Naive thymus-derived CD8-positive, alpha-beta T cell (primary cell): ENCODE data around the gene BICDL1. TPM values are rescaled to one million over a fixed set of nuclear protein-coding genes. Genes with fewer than 3 reads are reported as not detected.
A peak's percentile ranks its signal among the peaks of the same experiment; 100 is the strongest.

Source experiments
- ATAC-seq, 2 donors: fragments of 150-1000 bp; cut with Tn5 transposase in 1 of 2; sonication (Bioruptor Pico), chemical (Tn5 transposase) in 1 of 2; 1 replicate in 1 of 2; 2 replicates in 1 of 2; pipeline ENCODE4 v1.10.0; 2021; ENCODE audit warnings: mild to moderate bottlenecking in 2 of 2, moderate library complexity in 2 of 2
- POLR2A ChIA-PET: fragments of 350-600 bp; sonication (Branson Sonifier 250); formaldehyde crosslinking; loops from one replicate; lab custom pipeline; 2021; ENCODE audit warnings: antibody characterized with exemption; lab: Charles Lee
- DNase-seq, 10 donors: peaks; one replicate each; pipeline versions ENCODE4 v3.0.0 to v3.0.0-alpha.2; 2020 to 2022
- H3K27ac Mint-ChIP-seq, 10 donors: one replicate each; pipeline ENCODE4 v1.8.0; 2020 to 2022; ENCODE audit warnings: mild to moderate bottlenecking in 10 of 10, mixed read lengths in 10 of 10, moderate library complexity in 4 of 10, inconsistent platforms in 1 of 10
- H3K27me3 Mint-ChIP-seq, 5 donors: one replicate each; pipeline ENCODE4 v1.8.0; 2021 to 2022; ENCODE audit warnings: mixed read lengths in 5 of 5
- H3K36me3 Mint-ChIP-seq, 3 donors: one replicate each; pipeline ENCODE4 v1.8.0; 2020 to 2022; ENCODE audit warnings: mixed read lengths in 3 of 3, mild to moderate bottlenecking in 2 of 3, inconsistent platforms in 1 of 3
- H3K4me1 Mint-ChIP-seq, 4 donors: one replicate each; pipeline ENCODE4 v1.8.0; 2021 to 2022; ENCODE audit warnings: mixed read lengths in 4 of 4
- H3K4me3 Mint-ChIP-seq, 10 donors: one replicate each; pipeline ENCODE4 v1.8.0; 2020 to 2022; ENCODE audit warnings: mild to moderate bottlenecking in 10 of 10, mixed read lengths in 10 of 10, moderate library complexity in 6 of 10, inconsistent platforms in 1 of 10
- H3K9me3 Mint-ChIP-seq, 9 donors: one replicate each; pipeline ENCODE4 v1.8.0; 2020 to 2022; ENCODE audit warnings: mixed read lengths in 9 of 9, mild to moderate bottlenecking in 3 of 9, inconsistent platforms in 1 of 9, moderate library complexity in 1 of 9
- polyA plus RNA-seq, 3 donors: library from polyadenylated mRNA; unstranded; fragments of 300-500 nt; fragmentation: Illumina TruSeq; gene quantifications; one replicate each; pipeline ENCODE4 v1.2.3, GENCODE V29; 2021
- total RNA-seq, 8 experiments: library from RNA in 2 of 8; stranded (reverse) in 2 of 8; gene quantifications; one replicate each; pipeline ENCODE4 v1.2.3 and lab custom pipeline; 2021 to 2026

Gene BICDL1
- total and polyA plus RNA-seq, 5 experiments from 2014 or later = 1.2 to 157 (median 1.9) TPM

DNA sequence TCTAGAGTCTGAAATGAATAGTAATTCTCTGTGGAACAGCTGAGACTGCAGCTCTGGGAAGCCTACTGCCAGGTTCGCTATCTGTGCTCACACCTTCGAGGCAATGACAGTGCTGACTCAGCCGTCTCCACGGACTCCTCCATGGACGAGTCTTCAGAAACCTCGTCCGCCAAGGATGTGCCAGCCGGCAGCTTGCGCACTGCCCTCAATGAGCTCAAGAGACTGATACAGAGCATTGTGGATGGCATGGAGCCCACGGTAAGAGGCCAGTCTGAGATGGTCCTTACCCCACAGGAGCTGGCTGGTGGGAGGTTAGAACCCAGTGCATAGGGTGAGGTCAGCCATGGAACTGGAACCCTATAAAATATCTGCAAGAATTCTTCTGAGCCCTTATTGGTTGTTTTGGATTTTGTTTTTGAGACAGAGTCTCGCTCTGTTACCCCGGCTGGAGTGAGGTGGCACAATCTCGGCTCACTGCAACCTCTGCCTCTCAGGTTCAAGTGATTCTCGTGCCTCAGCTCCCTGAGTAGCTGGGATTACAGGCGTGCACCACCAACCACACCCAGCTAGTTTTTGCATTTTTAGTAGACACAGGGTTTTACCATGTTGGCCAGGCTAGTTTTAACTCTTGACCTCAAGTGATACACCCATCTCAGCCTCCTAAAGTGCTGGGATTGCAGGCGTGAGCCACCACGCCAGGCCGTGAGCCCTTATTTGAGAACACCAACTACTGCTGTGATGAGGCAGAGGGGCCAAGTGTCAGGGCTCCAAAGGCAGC lies 83.6 kb downstream of the BICDL1 start:
- Mint-ChIP-seq H3K27me3 (no peaks in the 10 kb centered on the region), H3K4me3 (no peak overlapping the region), H3K9me3 (no peaks in the 10 kb centered on the region), H3K36me3 (peaks cover 0 to 45% (median 10%) of the 10 kb centered on the region in 3 donors), H3K27ac (peak overlapping the region in 2 of 10 donors; percentile 51 to 52), H3K4me1 (peaks cover 17 to 23% (median 20%) of the 10 kb centered on the region in 4 donors)
- DNase-seq (no peak), ATAC-seq (no peak)
- POLR2A ChIA-PET = no interaction called here

DNA sequence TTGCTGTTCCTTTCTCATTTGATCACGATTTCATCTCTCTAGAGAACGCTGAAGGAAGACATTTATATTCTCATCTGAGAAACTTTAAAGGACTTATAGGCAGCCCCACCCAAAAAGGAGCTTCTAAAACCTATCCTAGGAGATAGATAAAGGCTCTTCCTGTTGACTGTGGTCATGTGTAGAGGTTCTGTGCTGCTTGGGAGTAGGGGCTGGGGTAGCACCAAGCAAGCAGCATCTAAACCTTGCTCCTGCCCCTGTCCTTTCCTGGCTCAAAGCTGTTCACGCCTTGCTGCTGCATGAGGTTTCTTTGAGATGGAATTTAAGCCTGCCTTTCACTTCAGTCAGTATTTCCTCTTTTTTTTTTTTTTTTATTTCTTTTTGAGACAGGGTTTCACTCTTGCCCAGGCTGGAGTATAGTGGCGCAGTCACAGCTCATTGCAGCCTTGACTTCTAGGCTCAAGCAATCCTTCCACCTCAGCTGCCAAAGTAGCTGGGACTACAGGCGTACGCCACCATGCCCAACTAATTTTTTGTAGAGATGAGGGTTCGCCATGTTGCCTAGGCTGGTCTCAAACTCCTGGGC lies 86.1 kb downstream of the BICDL1 start:
- no peaks in the 10 kb centered on the region for H3K9me3 Mint-ChIP-seq
- H3K27ac Mint-ChIP-seq = peak overlapping the region; percentile 67 to 94 (median 86)
- no peaks in the 10 kb centered on the region for H3K27me3 Mint-ChIP-seq
- peak overlapping the region in 9 of 10 donors; percentile 17 to 71 (median 52) for H3K4me3 Mint-ChIP-seq
- POLR2A ChIA-PET = interaction anchor here (0.6 to 1.0 kb wide), 7 partner anchors 12 to 86 kb away, joined by 3 to 4 read pairs (median 3); partner anchors contain the start of gene BICDL1
- DNase-seq = peak in 1 of 10 donors; percentile 16
- H3K36me3 Mint-ChIP-seq = peaks cover 0 to 43% (median 12%) of the 10 kb centered on the region in 3 donors
- peak; percentile 49 to 53 for ATAC-seq
- peaks cover 23 to 40% (median 35%) of the 10 kb centered on the region in 4 donors for H3K4me1 Mint-ChIP-seq

DNA sequence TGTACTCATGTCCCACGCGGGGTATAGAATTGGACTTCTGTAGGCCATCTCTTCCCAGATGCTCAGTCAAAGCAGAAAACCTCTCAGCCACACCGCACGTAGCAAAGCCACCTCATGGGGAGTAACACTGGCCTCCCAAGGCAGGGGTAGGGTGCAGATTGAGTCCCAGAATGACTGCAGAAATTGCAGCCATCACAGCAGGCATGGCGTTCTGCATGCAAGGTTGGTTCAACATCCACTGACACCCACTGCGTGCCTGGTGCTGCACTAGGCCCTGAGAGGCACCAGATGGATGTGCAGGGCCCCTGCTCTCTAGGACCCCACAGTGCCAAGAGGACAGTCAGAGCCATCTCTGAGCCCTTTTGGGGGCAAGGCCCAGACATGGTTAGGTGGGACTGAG lies 87.6 kb downstream of the BICDL1 start:
- ATAC-seq = no peak
- no peak for DNase-seq
- POLR2A ChIA-PET = no interaction called here

DNA sequence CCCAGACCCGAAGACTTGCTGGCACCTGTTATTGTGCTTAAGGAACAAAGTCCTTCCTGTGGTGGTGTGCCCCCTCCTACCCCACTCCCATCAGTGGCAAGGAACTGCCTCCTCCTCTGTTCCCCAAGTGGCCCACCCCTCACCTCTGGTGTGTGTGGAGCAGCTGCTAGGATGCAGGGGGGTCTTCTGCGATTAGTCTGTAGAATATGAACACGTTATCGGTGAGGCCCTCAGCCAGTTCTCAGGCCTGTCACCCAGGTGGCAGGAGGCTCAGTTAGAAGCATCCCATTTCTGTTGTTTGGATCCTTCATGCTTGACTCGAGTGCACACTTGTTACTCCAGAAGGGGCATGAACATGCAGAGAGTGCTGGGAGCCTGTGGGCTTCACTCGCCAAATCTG lies 88.2 kb downstream of the BICDL1 start:
- Mint-ChIP-seq H3K27ac (peak overlapping the region in 5 of 10 donors; percentile 29 to 77 (median 56)), H3K9me3 (no peaks in the 10 kb centered on the region), H3K4me3 (no peak overlapping the region), H3K36me3 (peaks cover 0 to 36% (median 11%) of the 10 kb centered on the region in 3 donors), H3K27me3 (no peaks in the 10 kb centered on the region), H3K4me1 (peaks cover 23 to 40% (median 35%) of the 10 kb centered on the region in 4 donors)
- POLR2A ChIA-PET = no interaction called here
- ATAC-seq (no peak), DNase-seq (no peak)

More for the DNA sequence above, 87.6 kb downstream of the BICDL1 start:
- Mint-ChIP-seq H3K9me3 (no peaks in the 10 kb centered on the region), H3K4me1 (peaks cover 23 to 40% (median 35%) of the 10 kb centered on the region in 4 donors), H3K4me3 (peak overlapping the region in 1 of 10 donors; percentile 26), H3K36me3 (peaks cover 0 to 36% (median 11%) of the 10 kb centered on the region in 3 donors), H3K27ac (peak overlapping the region in 4 of 10 donors; percentile 13 to 77 (median 33)), H3K27me3 (no peaks in the 10 kb centered on the region)

DNA sequence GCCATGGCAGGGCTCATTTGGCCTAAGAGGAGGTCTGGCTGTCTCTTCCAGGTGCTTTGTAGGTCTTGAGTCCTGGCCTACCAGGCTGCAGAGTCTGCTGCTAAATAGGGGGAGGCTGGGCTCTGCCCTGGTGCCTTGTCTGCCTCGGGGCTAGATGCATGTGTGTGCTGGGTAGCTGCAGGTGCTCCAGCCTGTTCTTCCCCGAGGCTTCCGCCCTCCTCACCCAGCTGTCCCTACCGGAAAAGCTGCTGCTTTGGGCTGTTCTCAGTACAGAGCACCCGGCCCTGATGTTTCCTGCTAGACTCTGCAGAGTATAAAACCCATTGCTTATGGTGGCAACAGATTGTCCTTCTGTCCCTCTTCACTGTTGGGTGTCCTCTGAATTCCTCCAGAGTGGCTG lies 89.8 kb downstream of the BICDL1 start:
- no peaks in the 10 kb centered on the region for H3K27me3 Mint-ChIP-seq
- peaks cover 0 to 28% (median 7%) of the 10 kb centered on the region in 3 donors for H3K36me3 Mint-ChIP-seq
- DNase-seq (peak in 3 of 10 donors; percentile 15 to 32 (median 21)), ATAC-seq (peak; percentile 70 to 87)
- no peaks in the 10 kb centered on the region for H3K9me3 Mint-ChIP-seq
- peaks cover 20 to 40% (median 34%) of the 10 kb centered on the region in 4 donors for H3K4me1 Mint-ChIP-seq
- peak overlapping the region in 5 of 10 donors; percentile 16 to 71 (median 36) for H3K4me3 Mint-ChIP-seq
- POLR2A ChIA-PET = interaction anchor here (0.6 to 1.0 kb wide), 2 partner anchors 30 to 90 kb away, joined by 3 read pairs; partner anchors contain the start of gene BICDL1
- H3K27ac Mint-ChIP-seq = peak overlapping the region; percentile 53 to 90 (median 78)

DNA sequence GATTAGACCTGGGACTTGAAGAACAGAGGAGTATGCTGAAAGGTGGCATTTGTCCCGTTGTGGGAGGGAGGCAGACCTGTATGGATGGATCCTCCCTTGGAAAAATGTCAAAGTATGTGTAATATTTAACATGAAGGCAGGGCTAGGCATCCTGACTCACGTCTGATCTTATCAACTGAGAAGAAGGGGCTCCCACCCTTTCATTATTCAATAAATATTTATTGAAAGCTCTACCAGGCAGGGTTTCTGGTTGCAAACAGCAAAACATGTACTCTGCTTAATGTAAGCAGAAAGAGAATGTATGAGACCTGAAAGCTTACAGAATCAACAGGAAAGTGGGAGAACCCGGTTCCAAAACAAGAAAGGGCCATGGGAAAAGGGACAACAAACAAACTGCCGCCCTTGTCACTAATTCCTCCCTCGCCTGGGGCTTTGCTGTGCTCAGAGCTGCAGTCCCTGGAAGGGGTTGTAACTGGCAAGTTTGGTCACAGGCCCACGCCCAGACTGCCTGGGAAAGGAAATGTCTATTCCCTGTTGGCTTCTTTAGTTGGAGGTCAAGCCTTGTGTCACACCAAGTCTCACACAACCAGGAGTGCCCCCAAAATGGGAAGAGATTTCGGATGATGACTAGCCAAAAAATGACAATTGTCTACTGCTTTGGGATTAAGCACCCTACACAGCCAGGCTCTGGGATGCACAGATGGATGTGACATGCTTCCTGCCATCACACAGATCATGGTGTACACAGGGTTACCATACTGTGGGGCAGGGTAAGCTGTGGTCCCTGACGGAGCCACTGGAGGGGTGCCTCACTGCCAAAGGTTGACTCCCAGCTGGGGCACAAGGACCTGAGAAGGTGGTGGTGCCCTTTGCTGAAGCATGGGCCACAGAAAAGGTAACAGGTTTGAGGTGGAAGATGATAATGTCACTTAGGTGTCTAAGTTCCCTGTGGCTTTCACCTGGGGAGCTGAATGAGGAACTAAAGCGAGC lies 90.7 kb downstream of the BICDL1 start:
- no peak for DNase-seq
- no peaks in the 10 kb centered on the region for H3K9me3 Mint-ChIP-seq
- H3K27ac Mint-ChIP-seq = peak overlapping the region in 9 of 10 donors; percentile 60 to 90 (median 79)
- H3K27me3 Mint-ChIP-seq = no peaks in the 10 kb centered on the region
- ATAC-seq = no peak
- peak overlapping the region in 2 of 10 donors; percentile 16 to 36 for H3K4me3 Mint-ChIP-seq
- peaks cover 0 to 33% (median 8%) of the 10 kb centered on the region in 3 donors for H3K36me3 Mint-ChIP-seq
- H3K4me1 Mint-ChIP-seq = peaks cover 15 to 32% (median 26%) of the 10 kb centered on the region in 4 donors
- POLR2A ChIA-PET = interaction anchor here (1.1 kb wide), 1 partner anchor 66 kb away, joined by 3 read pairs; no protein-coding TSS in a partner anchor

DNA sequence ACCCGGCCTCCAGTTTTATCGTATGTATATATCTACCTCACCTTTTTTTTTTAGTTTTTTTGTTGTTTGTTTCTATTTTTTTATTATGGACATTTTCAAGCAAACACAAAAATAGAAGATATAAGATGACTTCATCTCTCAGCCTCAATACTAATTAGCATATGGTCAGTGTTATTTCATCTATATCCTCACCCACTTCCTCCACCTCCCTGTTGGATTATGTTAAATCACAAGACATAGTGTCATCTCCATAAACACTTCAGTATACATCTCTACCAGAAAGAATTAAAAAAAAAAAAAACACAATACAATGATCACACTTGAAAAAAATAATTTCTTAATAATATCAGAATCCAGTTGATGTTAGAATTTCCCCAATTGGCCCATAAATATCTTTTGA lies 92.6 kb downstream of the BICDL1 start:
- ATAC-seq (no peak), DNase-seq (no peak)
- Mint-ChIP-seq H3K4me3 (no peak overlapping the region), H3K4me1 (peaks cover 12 to 27% (median 21%) of the 10 kb centered on the region in 4 donors), H3K27ac (peak overlapping the region in 1 of 10 donors; percentile 57), H3K9me3 (no peaks in the 10 kb centered on the region), H3K36me3 (peaks cover 0 to 43% (median 10%) of the 10 kb centered on the region in 3 donors), H3K27me3 (no peaks in the 10 kb centered on the region)
- POLR2A ChIA-PET = interaction anchor here (0.7 kb wide), 1 partner anchor 37 kb away, joined by 5 read pairs; no protein-coding TSS in a partner anchor

DNA sequence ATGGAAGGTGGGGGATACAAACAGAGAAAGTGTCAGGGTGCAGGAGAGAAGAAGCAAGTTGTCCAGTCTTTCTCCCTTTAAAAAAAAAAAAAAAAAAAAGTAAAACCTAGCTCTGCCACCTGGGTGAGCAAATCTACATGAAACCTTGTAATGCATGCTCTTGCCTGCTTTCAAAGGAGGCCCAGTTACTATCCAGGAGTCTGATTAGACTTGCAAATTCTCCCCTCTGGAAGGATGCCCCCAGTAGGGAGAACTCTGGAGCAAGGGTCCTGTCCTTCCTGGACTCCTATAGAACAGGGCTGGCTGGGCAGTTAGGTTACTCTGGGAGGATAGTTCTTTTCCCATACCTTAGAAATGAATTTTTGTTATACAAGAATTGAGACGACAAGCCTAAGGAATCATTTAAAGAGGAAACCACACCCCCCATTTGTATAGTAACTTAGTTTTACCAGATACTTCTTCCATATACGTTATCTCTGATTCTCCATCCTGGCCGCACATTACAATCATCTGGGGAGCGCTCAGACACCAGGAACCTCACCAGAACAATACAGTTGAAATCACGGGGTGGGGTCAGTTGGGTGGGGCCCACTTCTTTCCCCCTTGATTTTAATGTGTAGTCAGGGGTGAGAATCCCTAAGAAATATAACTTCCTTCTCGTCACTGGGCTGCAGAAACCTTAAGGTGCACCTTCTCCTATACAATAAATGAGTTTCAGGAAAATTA lies 97.0 kb downstream of the BICDL1 start:
- peaks cover 0 to 41% (median 6%) of the 10 kb centered on the region in 3 donors for H3K36me3 Mint-ChIP-seq
- no peaks in the 10 kb centered on the region for H3K9me3 Mint-ChIP-seq
- DNase-seq (peak in 1 of 10 donors; percentile 14), ATAC-seq (no peak)
- peak overlapping the region in 2 of 10 donors; percentile 50 to 80 for H3K4me3 Mint-ChIP-seq
- H3K27ac Mint-ChIP-seq = peak overlapping the region in 9 of 10 donors; percentile 19 to 91 (median 74)
- H3K27me3 Mint-ChIP-seq = peaks cover 0 to 1% (median 0%) of the 10 kb centered on the region in 5 donors
- H3K4me1 Mint-ChIP-seq = peaks cover 12 to 18% (median 15%) of the 10 kb centered on the region in 4 donors
- POLR2A ChIA-PET = interaction anchor here (0.6 to 3.1 kb wide), 10 partner anchors 11 to 115 kb away, joined by 3 to 39 read pairs (median 6); partner anchors contain the start of genes BICDL1, RAB35 and RPLP0

DNA sequence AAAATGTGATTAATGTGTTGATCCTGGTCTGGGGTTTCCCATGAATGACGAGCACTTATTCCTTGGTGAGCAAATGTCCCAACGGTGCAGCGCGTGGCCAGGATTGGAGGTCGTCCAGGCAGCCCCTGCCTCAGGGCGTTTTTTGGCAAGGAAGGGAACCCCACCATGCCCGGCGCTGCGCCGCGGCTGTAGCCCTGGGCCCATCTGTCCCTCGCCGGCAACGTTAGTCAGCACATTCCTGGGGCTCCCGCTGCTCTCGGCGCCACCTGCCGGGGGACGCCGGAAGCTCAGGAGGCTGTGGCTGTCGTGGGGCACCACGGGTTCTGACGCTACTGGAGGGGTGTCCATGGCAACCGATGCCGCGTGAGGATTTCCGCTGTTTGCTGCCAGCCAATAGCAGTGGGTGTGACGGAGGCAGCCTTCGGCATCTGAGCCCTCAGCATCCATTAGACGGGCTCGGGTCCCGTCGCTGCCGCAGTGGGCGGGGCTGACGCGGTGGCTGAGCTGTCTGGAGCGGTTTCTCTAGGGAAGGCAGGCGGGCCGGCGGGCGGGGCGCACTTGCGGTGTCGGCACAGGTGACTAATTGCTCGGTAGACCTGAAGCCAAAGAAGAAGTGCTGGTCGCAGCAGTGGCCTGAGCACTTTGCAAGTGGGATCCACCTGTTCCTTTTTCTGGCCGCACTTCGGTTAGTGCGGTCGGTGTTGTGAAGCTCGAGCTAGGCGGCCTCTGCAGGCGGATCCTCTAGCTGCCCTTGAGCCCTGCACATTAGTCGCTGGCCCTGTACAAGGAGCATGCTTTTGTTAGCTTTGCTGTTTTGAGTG lies 98.0 kb downstream of the BICDL1 start:
- Mint-ChIP-seq H3K36me3 (peaks cover 0 to 41% (median 6%) of the 10 kb centered on the region in 3 donors), H3K4me3 (peak overlapping the region; percentile 56 to 86 (median 79)), H3K4me1 (peaks cover 14 to 20% (median 16%) of the 10 kb centered on the region in 4 donors), H3K9me3 (no peaks in the 10 kb centered on the region), H3K27ac (peak overlapping the region; percentile 62 to 96 (median 87)), H3K27me3 (peaks cover 0 to 1% (median 0%) of the 10 kb centered on the region in 5 donors)
- DNase-seq (peak; percentile 98 to 100 (median 99)), ATAC-seq (peak; percentile 97)
- POLR2A ChIA-PET = interaction anchor here (0.6 to 3.1 kb wide), 11 partner anchors 10 to 231 kb away, joined by 3 to 39 read pairs (median 5); partner anchors contain the start of genes BICDL1, RAB35 and RPLP0

DNA sequence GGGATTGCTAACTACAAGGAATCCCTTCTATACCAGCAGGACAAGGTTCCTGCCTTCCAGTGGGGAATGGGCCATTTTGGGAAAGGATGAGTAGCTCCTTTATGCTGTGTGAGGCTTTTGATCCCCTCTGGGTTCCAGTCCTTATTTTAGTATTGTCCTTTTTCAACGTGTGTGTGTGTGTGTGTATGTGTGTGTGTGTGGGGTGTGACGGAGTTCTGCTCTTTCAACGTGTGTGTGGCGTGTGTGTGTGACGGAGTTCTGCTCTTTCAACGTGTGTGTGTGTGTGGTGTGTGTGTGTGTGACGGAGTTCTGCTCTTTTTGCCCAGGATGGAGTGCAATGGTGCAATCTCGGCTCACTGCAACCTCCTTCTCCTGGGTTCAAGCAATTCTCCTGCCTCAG lies 100.1 kb downstream of the BICDL1 start:
- ATAC-seq (no peak), DNase-seq (no peak)
- Mint-ChIP-seq H3K4me1 (peaks cover 14 to 21% (median 16%) of the 10 kb centered on the region in 4 donors), H3K27ac (peak overlapping the region in 8 of 10 donors; percentile 13 to 86 (median 49)), H3K36me3 (peaks cover 0 to 34% (median 6%) of the 10 kb centered on the region in 3 donors), H3K4me3 (no peak overlapping the region), H3K9me3 (no peaks in the 10 kb centered on the region), H3K27me3 (peaks cover 0 to 1% (median 0%) of the 10 kb centered on the region in 5 donors)
- POLR2A ChIA-PET = interaction anchor here (0.6 to 3.1 kb wide), 3 partner anchors 24 to 100 kb away, joined by 3 to 39 read pairs (median 5); partner anchors contain the start of gene BICDL1
